Loucy (cell line): ENCODE measurements around the gene UNG.

Source experiments
- H2AFZ ChIP-seq: fragments of 200-600 bp; sonication (generic); 2 replicates; pipeline ENCODE4 v1.6.0; 2016; ENCODE audit warnings: antibody characterized with exemption, mild to moderate bottlenecking, low read length, moderate library complexity
- H3F3A ChIP-seq: fragments of 200-600 bp; 2 replicates; pipeline ENCODE4 v1.6.0; 2016; ENCODE audit warnings: antibody characterized with exemption, low read depth, mild to moderate bottlenecking
- H3K27me3 ChIP-seq: fragments of 200-600 bp; sonication (generic); 2 replicates; pipeline ENCODE4 v1.6.1; 2014; ENCODE audit warnings: low read length, mild to moderate bottlenecking; ENCODE audit not compliant: insufficient read depth, poor library complexity, severe bottlenecking
- H3K36me3 ChIP-seq: fragments of 200-600 bp; sonication (generic); 2 replicates; pipeline ENCODE4 v1.6.1; 2016; ENCODE audit warnings: low read length; ENCODE audit not compliant: insufficient read depth
- H3K4me1 ChIP-seq: fragments of 200-600 bp; sonication (generic); 2 replicates; pipeline ENCODE4 v1.5.1; 2014; ENCODE audit warnings: low read length, mild to moderate bottlenecking; ENCODE audit not compliant: insufficient read depth, poor library complexity, severe bottlenecking
- H3K4me2 ChIP-seq: fragments of 200-600 bp; sonication (generic); 2 replicates; pipeline ENCODE4 v1.6.0; 2014; ENCODE audit warnings: antibody characterized with exemption, low read length, low read depth, mild to moderate bottlenecking; ENCODE audit not compliant: poor library complexity, severe bottlenecking
- H3K4me3 ChIP-seq: fragments of 200-600 bp; sonication (generic); 2 replicates; pipeline ENCODE4 v1.5.1; 2014; ENCODE audit warnings: low read length, mild to moderate bottlenecking, mixed read lengths; ENCODE audit not compliant: poor library complexity, severe bottlenecking
- H3K79me2 ChIP-seq: fragments of 200-600 bp; sonication (generic); 2 replicates; pipeline ENCODE4 v1.6.1; 2014; ENCODE audit warnings: low read length; ENCODE audit not compliant: insufficient read depth
- H3K9ac ChIP-seq: fragments of 200-600 bp; sonication (generic); 2 replicates; pipeline ENCODE4 v1.6.0; 2014; ENCODE audit warnings: mild to moderate bottlenecking, low read depth, low read length, moderate library complexity; ENCODE audit not compliant: poor library complexity, severe bottlenecking
- H3K9me2 ChIP-seq: fragments of 200-600 bp; sonication (generic); replicated peaks from 2 replicates; pipeline ENCODE4 v1.6.1; 2016; ENCODE audit warnings: low read depth, low read length, mixed read lengths
- H3K9me3 ChIP-seq: fragments of 200-600 bp; sonication (generic); 2 replicates; pipeline ENCODE4 v1.6.1; 2014; ENCODE audit warnings: mild to moderate bottlenecking, antibody characterized with exemption, low read length, low read depth; ENCODE audit not compliant: insufficient read depth
- H4K20me1 ChIP-seq: fragments of 200-600 bp; sonication (generic); 2 replicates; pipeline ENCODE4 v1.6.0; 2014; ENCODE audit warnings: antibody characterized with exemption, low read length, mild to moderate bottlenecking; ENCODE audit not compliant: insufficient read depth, poor library complexity, severe bottlenecking
- EZH2phosphoT487 ChIP-seq: fragments of 200-600 bp; IDR thresholded peaks from 2 replicates; pipeline ENCODE4 v1.6.1; 2018; ENCODE audit warnings: antibody characterized with exemption, mild to moderate bottlenecking, moderate library complexity, borderline replicate concordance
- TF ChIP-seq, protein P1 (sequence below): fragments of 200-600 bp; sonication (generic); conservative IDR thresholded peaks from 2 replicates; pipeline ENCODE4 v1.5.1; 2014; ENCODE audit warnings: mild to moderate bottlenecking, antibody characterized with exemption, low read length

The UNG gene

DNA sequence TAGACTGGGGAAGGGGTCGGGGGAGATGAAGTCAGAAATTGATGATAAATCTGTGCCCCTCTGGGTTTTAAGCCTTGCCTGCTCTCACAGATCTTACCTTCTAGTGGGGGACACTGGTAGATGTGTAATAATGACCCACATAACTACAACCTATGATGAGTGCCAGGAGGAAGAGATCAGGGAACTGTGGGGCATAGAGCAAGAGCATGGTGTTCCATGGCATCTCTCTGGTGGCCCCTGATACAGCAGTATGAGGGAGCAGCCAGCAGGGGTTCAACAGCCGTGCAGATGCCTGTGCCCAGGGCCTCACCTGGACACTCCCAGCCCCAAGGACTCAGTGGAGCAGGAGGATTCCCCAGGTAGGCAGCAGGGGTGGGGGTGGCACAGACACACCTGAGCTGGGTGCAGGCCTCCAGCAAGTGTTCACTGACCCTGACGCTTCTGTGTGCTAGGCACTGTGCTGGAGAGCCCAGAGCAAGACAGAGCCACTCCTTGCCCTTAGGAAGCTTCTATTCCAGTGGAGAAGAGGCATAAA, 24.0 kb downstream of the UNG start:
- H2AFZ ChIP-seq, result no peak overlapping the region
- H3K79me2 ChIP-seq, result no peaks in the 10 kb centered on the region
- TF ChIP-seq, protein P1, sequence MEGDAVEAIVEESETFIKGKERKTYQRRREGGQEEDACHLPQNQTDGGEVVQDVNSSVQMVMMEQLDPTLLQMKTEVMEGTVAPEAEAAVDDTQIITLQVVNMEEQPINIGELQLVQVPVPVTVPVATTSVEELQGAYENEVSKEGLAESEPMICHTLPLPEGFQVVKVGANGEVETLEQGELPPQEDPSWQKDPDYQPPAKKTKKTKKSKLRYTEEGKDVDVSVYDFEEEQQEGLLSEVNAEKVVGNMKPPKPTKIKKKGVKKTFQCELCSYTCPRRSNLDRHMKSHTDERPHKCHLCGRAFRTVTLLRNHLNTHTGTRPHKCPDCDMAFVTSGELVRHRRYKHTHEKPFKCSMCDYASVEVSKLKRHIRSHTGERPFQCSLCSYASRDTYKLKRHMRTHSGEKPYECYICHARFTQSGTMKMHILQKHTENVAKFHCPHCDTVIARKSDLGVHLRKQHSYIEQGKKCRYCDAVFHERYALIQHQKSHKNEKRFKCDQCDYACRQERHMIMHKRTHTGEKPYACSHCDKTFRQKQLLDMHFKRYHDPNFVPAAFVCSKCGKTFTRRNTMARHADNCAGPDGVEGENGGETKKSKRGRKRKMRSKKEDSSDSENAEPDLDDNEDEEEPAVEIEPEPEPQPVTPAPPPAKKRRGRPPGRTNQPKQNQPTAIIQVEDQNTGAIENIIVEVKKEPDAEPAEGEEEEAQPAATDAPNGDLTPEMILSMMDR, result no peak
- TF ChIP-seq EZH2phosphoT487, result no peak
- H3K27me3 ChIP-seq, result no peaks in the 10 kb centered on the region
- no peaks in the 10 kb centered on the region for H4K20me1 ChIP-seq
- peaks cover 3% of the 10 kb centered on the region for H3K4me1 ChIP-seq
- no peaks in the 10 kb centered on the region for H3K36me3 ChIP-seq
- H3K9me3 ChIP-seq, result no peaks in the 10 kb centered on the region
- H3K4me3 ChIP-seq, result no peak overlapping the region
- no peak overlapping the region for H3K4me2 ChIP-seq
- H3K9ac ChIP-seq, result no peak overlapping the region
- no peaks in the 10 kb centered on the region for H3F3A ChIP-seq
- H3K9me2 ChIP-seq, result no peaks in the 10 kb centered on the region

DNA sequence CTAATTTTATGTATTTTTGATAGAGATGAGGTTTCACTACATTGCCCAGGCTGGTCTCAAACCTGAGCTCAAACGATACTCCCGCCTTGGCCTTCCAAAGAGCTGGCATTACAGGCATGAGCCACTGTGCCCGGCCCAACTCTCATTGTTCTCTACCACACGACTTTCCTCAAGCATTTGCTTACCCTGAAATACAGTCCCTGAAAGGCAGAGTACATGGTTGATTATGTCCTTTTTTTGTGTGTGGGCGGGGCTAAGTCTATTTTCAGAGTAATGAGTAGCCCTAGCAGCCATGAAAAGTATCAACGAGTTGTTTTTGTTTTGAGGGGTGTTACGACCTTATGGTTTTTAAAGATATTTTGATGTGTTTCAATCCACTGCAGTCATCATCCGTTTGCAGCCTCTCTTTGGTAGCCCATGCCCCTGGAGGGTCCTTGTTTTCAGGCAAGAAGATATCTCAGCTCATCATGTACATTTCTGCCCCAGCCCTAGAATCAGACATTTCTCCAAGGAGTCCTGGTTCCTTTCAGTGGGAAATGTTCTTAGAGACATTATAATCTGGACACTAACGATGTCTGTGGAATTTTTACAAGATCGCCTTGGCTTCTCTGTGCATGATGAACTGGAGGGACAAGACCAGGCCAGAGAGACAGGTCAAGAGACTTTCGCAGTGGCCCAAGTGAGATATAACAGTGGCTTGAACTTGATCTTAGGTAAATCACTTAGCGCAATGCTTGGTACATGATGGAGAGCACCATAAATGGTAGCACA, 27.7 kb downstream of the UNG start:
- H3K36me3 ChIP-seq, result no peaks in the 10 kb centered on the region
- no peak overlapping the region for H3K9ac ChIP-seq
- H3F3A ChIP-seq, result no peaks in the 10 kb centered on the region
- no peaks in the 10 kb centered on the region for H3K4me1 ChIP-seq
- TF ChIP-seq EZH2phosphoT487, result no peak
- TF ChIP-seq, protein P1, result no peak
- no peaks in the 10 kb centered on the region for H3K9me3 ChIP-seq
- H4K20me1 ChIP-seq, result no peaks in the 10 kb centered on the region
- H3K9me2 ChIP-seq, result no peaks in the 10 kb centered on the region
- H3K79me2 ChIP-seq, result no peaks in the 10 kb centered on the region
- H3K27me3 ChIP-seq, result no peaks in the 10 kb centered on the region
- H3K4me2 ChIP-seq, result no peak overlapping the region
- H2AFZ ChIP-seq, result no peak overlapping the region
- no peak overlapping the region for H3K4me3 ChIP-seq

DNA sequence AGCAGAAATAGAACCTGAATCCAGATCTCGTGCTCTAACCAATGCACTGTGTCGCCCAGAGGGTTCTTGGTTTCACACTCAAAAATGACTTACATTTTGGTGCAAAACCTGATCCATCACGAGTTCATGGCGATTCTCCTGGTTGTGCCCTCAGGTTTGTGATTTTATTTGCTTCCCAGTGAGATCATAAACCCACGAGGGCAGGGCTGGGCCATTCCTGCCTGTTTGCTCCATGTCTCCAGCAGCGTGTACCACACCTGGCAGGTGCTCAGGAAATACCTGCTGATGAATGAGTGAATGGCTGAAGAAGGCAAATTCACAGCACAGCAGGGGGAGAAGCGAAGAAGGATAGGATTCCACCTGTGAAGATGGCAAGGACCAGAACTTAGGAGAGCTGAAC, 28.4 kb downstream of the UNG start:
- TF ChIP-seq, protein P1, result no peak
- TF ChIP-seq EZH2phosphoT487, result no peak
- Histone ChIP-seq H3K9ac (no peak overlapping the region), H3K36me3 (no peaks in the 10 kb centered on the region), H3K27me3 (no peaks in the 10 kb centered on the region), H3K4me2 (no peak overlapping the region), H3K4me1 (no peaks in the 10 kb centered on the region), H3K9me2 (no peaks in the 10 kb centered on the region), H4K20me1 (no peaks in the 10 kb centered on the region), H2AFZ (no peak overlapping the region), H3K79me2 (no peaks in the 10 kb centered on the region), H3K9me3 (no peaks in the 10 kb centered on the region), H3K4me3 (no peak overlapping the region), H3F3A (no peaks in the 10 kb centered on the region)
